ENCODE measurements around the gene ACTN4.

ACTN4 gene

DNA sequence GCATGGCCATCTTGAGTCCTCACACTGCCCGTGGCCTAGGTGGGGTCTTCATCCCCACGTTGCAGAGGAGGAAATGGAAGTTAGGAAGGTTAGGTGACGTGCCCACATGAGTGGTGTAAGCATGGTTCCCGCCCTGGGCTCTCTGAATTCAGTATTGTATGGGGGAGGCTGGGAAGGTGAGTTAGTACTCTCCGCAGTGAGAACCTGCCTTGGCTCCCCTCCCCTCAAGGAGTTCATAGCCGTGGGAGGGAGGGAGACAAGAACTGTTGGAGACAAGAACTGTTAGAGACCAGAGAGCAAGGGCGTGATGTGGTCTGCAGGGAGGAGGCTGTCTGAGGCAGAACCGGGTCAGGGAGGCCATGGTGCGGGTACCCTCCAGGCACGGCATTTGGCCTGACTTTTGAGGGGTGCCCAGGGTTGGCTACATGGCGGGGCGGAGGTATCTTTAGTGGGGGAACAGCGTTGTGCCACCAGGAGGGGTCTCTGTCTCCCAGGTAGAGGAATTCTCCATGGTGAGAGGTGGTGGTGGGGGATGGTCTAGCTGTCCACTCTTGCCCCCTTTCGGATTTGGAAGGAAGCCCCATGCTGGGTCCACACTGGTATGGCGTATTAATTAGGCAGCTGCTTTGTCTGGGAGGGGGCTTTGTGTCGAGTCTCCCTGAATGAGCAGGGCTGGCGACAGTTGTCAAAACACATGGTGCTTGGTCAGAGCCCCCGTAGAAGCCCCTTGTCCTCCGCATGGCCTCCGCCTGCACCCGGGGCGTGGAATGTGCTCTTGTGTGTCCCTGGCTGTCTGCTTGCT is 51.0 kb downstream of the ACTN4 start:
- no peak for DNase-seq

DNA sequence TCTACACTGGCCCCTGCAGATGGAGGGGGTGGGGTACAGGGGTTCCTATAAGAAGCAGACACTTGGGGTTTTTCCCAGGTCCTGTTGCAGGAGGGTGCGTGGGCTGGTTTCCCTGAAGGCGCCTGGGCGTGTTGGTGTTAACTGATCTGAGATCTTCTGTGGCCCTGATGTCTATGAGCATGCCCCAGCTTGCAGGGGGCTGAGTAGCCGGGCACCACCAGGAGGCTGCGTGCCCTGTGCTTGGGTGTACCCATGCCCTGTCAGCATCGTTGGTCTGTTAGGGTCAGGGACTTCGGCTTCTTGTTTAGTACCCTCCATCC is 51.5 kb downstream of the ACTN4 start:
- no peak for DNase-seq

DNA sequence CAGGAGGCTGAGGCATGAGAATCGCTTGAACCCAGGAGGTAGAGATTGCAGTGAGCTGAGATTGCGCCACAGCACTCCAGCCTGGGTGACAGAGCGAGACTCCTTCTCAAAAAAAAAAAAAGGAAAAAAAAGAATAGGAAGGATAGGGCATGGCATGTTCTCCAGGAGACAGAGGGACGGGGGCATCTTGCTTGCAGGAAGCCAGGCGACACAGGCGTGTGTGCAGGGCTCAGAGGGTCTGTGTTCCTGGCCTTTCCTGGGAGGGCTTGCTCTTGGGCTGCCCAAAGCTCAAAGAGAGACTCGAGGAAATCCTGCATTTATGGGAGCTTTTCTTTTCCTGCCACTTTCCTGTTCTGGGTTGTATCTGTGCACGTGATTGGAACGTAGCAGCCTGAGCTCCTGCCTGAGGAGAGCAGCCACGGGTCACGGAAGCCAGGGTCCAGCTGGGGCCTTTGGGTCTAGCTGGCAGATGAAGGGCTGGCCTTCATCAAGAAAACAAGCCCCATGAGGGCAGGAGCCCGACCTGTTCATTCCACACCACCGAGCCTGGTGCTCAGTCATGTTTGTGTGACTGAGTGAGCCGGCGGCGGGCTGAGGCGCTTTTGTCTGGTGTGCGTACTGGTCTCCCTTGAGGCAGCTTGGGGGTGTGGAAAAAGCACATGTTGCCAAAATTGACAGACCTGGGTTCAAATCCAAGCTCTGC is 52.3 kb downstream of the ACTN4 start:
- no peak for DNase-seq

DNA sequence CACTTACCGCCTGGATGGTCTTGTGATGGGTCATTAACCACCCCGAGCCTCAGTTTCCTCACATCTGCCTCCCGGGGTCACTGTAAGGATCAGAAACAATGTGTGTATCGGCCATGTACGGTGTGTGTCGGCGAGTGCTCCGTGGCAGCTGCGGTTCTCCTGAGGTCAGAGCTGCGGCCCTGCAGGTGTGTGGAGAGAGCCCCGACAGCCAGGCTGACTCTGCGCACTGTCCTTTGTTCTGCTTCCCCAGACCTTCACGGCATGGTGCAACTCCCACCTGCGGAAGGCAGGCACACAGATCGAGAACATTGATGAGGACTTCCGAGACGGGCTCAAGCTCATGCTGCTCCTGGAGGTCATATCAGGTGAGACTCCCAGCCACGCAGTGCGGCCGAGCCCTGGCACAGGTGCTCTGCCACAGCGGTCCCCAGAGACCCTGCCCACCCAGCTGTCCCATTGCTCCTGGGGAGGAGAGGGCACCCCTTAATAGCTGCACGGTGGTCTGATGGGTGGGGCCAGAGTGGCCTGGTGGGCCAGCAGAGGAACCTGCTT is 53.0 kb downstream of the ACTN4 start:
- no peak for DNase-seq

DNA sequence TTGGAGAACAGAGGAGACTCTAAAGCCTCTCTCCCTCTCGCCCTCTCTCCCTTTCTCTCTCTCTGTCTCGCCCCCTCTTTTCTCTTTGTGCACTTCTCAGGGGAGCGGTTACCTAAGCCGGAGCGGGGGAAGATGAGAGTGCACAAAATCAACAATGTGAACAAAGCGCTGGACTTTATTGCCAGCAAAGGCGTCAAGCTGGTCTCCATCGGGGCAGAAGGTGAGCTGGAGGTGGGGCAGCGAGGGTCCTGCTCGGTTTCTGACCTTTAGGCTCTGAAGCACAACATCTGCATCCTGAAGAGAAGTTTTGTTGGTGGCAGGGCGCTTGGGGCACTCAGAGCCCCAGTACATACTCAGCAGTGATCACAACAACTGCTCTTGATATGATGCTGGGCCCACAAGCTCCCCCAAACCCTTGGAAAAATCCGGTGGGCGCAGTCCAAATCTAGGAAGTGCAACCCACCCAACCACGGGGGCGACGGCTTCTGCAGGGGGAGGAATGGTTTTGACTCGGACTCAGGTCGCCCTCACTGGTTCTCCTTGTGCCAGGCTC is 53.5 kb downstream of the ACTN4 start:
- DNase-seq, result no peak

DNA sequence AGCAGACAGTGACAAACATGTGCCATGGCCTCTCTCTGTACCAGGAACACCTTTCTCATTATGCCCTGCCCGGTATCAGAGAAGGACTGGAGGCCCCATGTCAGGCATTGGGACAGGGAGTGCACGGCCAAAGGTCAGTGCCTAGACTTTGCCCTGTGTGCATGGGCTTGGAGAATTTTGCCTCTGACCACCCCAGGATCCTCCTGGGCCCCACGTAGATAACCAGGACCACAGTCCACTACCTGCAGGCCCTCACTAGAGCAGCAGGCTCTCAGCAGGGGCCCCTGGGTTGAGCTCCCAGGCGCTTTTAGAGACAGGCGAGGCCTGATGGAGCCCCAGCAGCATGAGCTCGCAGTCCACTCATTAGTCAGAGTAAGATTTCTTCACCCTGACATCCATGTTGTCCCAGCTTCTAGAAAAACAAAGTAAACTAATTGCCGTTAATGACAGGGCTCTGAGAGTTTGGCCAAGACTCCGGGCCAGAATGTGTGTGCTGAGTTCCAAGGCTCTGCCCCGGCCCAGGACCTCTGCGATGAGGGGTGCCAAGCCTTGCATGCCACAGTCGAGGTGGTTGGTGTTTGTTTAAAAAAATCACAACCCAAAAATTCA is 54.1 kb downstream of the ACTN4 start:
- DNase-seq, result no peak

DNA sequence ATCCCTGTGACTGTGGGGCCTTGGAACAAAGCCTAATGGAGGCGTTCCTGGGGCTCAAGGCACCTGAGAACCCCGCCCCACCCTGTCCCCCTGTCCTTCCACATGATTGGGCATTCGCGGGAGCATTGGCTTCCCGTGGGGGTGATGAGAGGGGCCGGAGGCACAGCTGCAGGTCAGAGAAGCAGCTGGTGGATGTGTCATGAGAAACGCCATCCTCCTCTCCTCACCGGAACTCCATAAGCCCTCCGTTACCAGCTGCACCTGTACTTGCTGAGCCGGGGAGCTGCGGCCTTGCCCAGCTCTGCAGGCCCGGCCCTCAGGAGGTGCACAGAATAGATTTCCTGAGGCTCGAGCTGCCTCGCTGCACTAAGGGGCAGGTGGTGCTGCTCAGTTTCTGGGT is 54.8 kb downstream of the ACTN4 start:
- no peak for DNase-seq

DNA sequence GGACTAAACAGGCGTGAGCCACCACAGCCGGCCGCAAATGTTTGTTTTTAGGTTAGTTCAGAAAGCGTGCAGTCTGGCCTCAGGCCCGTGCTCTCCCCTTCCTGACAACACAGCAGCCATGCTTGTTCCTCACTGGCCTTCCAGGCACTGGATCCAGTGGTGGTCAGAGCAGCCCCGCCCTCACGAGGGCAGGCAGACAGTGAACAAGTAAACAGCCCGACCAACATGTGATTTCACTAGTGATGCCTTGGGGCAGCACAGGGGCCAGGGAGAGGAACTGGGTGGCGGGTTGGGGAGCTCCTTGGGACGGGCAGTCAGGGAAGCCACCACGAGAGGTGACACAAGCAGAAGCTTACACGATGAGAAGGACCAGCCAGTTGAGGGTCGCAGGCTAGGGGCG is 56.1 kb downstream of the ACTN4 start:
- no peak for DNase-seq

DNA sequence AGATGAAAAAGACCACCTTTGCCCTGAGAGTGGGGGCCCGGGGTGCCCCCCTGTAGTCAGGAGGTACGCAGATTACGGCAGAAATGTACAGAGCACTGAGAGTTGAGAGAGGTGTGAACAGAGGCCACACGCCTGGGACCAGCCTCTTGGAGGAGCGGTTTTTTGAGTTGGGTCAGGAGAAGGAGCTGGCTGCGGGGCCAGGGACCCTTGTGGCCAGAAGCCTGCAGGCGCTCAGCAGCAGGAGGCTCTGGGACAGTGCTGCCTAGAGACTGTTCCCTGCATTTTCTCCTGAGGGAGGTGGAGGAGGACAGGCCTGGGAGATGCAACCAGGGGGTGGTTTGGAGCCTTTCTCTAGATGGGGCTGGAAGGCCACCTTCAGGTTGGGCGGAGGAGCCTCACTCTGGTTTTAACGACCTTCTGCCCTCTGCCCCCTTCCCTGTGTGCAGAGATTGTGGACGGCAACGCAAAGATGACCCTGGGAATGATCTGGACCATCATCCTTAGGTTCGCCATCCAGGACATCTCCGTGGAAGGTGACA is 57.1 kb downstream of the ACTN4 start:
- no peak for DNase-seq

DNA sequence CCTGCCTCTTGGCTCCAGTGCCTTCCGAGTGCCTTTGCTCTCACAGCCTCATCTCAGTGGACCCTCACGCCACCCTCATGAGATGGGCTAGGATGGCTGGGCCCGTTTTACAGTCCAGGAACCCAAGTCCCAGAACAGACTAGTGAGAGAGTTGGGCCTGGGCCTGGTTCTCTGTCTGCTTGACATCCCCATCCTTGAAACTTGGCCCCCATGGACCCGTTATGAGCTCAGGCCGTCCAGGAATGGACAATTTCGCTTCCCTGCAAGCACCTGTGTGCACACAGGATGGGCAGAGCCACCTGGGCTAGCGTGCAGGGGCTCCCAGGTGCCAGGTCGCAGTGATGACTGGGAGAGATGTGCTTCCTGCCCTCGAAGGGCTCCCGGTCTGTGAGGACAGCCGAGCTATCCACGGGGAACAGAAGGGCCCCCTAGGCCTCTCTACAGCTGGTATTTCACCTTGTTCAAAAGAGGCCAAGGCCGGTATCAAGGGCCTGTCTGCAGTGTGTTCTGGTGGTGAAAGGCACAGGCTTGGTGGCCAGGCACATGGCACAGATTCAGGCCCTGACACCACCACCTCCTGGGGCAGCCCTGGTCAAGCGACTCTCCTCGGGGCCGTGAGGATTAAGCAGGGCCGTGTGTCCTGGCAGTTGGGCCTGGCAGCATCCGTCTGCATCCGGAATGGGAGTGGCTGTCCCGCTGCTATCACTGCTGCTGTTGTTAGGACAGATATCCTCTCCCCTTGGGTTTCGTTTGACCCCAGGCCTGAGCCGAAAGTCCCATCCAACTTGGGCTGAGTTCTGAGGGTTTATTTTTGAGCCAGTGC is 58.0 kb downstream of the ACTN4 start:
- DNase-seq, result no peak

DNA sequence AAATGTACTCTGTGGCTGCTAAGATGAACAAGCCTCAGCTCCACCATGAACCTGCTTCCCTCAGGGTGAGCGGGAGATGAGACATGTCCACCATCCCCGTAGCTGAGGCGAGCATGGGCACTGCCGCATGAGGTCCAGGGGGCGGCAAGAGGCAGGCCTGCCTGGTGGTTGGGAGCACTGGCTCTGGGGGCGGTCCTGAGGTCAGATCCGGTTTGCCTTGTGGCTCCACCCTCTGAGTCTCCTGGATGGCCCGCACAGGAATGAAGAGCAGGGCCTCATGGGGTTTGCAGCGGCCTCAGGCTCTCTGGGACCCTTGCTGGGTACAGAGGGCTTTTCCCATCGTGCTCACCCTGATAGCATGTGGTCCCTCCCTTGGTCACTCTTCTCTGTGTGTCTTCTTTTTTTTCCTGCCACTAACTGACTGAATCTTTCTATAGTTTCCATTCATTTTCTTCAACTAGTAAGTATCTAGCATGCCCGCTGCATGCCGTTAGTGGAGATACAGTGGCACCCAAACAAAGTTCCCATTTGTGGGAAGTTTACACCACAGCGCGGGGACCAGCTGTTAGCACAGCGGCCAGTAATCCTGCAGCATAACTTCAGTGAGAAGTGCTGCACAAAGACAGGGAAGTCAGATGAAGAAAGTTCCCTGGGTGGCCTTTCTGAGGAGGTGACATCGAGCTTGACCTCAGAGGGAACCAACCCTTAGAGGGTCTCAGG is 59.5 kb downstream of the ACTN4 start:
- no peak for DNase-seq

DNA sequence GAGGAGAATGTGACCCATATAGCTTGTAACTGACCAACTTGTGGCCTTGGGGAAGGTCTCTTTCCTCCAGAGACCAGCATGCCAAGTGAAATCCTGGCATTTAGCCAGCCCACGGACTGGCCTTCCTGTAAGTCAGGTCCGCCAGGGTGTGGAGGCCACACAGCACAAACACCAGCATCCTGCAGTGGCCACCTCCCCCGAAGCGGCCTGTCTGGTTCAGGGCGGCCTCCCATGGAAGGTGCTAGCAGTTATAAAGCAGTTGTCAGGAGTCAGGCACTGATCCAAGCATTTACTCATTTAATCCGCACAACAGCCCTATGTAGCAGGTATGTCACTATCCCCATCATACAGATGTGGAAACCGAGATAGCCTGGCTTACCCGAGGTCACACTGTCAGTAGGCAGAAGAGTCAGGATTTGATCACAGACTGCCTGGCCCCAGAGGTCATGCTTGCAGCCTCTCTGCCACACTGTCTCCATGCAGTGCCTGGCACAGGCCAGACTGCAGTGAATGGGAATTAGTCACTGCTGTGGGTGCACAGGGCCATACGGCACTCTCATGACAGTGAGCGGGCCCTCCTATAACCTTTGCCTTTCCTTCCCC is 60.2 kb downstream of the ACTN4 start:
- DNase-seq, result no peak

DNA sequence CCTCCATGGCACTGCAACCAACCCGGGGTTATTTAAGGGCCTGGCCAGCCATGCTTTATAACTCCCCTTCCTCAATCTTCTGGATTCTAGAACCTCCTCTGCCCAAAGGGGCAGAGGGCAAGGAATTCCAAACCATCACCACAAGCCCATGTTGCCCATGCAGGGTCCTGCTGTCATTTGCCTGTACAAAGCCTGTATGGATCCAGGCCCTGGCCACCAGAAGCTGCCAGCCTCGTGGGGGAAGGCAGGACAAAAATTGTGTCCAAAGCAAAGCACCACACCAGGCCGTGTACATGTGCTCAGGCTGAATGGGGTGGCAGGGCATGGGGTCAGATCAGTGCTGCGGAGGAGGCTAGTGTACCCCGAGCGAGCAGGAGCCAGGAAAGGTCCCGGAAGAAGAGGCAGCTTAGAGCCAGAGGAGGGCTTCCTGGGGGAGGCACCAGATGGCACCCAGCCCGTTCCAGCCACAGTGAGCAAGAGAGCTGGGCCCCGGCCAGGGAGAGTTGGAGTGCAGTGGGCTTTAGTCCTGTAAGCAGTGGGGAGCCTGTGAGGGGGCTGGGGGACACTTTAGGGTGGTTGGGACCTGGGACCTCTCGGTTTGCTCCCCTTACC is 61.1 kb downstream of the ACTN4 start:
- DNase-seq, result no peak

DNA sequence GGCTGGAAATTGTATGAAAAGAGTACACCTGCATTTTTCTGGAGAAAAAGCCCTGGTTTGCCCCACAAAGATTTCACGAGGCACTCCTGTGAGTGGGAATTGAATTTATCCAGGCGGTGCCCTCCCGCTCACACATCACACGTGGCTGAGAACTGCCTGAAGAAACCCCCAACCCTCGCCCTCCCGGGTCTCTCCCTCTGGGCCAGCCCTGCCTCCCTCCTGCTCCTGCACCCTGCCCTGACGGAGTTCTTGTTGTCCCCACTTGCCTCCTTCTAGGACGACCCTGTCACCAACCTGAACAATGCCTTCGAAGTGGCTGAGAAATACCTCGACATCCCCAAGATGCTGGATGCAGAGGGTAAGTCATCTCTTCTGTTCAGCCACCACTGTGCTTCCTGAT is 61.7 kb downstream of the ACTN4 start:
- DNase-seq, result no peak

DNA sequence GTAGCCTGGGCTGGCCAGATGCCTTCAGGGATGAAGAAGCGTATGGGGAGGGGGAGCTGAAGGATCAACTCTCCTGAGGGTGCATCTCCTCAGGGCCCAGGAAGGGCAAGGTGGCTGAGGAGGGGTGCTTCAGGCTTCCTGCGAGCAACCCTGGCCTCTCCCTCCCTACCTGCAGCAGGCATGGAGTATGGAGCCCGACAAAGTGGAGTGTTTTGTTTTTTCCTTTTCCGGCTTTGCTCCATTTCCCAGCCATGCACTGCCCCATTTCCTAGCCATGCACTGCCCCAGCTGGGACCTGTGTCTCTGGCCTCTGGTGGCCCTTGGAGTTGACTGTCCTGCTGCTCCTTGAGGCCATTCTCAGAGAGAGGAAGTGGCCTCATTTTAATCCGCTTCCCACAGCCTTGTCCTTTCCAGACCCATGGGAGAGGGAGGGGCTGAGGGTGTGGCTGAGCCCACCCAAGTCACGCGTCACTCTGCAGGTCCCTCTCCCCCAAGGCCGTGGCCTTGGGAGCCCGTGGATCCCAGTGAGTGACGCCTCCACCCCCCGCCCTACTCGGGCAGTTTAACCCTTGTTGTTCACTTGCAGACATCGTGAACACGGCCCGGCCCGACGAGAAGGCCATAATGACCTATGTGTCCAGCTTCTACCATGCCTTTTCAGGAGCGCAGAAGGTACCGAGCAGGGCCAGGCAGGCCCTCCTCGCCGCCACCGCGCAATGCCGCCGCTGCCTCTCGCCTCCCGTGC is 62.4 kb downstream of the ACTN4 start:
- no peak for DNase-seq

DNA sequence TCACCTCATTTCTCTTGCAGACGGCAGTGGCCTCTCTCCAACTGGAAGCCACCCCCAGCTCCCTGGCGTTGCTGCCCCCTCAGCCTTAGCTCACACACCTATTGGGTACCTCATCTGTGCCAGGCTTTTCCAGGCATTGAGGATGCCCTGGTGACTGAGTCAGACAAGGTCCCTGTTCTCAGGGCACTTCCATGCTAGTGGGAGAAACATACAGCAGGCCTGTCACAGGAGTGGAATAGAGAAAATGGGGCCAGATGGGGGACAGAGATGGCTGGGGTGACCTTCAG is 62.9 kb downstream of the ACTN4 start:
- no peak for DNase-seq

DNA sequence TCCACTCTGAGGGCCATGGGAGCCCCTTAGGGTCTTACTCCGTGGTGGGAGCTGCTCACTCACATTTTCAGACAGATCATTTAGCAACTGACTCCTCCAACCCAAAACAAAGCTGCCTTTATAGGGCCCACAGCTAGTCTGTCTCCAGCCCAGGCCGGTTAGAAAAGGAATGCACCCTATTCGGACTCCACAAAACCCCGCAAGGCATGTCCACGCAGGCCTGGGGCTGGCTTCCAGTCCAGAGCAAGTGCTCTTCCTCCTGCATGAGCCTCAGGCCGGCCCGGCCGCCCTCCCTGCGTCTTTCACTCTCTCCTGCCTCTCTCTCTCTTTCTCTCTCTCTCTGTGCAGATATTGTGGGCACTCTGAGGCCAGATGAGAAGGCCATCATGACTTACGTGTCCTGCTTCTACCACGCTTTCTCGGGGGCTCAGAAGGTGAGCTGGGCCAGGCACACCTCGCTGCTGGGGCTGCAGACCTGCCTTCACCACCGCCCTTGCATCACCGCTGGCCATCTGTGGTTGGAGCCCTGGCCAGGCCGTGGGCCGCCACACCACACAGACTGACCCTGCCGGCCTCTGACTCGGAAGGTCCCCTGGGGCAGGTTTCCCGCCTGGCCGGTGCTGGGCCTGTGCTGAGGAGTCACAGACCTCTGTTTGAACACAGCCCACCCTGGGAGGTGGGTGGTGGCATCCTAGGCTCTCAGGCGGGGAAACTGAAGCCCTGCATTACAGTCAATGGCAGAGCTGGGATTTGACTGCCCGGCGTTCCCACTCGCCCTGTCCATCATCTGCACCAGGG is 63.7 kb downstream of the ACTN4 start:
- no peak for DNase-seq

DNA sequence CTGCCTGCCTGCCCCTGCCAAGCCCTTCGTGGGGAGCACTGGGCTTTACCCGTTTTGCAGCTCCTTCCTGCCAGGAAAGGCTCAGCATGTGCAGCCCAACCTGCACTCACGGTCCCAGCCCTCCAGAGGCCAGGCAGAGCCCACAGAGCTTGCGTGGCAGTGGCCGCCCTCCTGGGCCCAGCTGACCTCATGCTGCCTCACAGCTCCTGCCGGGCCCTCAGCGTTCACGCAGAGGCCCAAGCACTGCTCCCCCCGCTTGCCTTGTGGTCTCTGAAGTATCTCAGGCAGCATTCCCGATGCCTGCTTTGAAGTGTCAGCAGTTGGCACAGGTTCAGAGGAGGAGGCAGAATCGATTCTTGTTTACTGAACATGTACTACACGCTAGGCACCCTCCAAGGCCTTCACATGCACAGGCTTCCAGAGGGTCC is 64.3 kb downstream of the ACTN4 start:
- DNase-seq, result no peak

DNA sequence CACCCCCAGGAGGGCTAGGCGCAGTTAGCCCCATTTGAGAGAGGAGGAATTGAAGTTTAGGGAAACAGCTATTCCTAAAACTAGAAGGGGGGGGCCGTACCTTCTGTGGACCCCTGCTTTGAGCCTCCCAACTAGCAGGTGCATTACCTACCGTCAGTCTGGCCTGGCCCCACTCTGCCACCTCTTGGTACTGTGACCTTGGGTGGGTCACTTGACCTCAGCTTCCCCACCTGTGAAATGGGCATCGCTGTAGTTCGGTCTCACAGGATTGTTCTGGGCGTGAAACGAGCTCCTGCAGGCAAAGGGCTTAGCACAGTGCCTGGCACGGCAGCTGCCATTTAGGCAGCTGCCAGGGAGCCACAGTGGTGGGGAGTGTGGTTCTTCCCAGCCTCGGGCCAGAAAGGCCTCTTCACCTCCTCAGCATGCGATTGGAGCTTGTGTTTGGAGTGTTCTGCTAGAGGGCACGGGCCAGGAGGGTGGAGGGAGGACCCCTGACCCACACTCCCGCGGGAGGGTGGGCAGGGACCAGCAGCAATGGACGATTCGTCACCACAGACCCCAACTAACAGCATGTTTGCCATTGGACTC is 64.8 kb downstream of the ACTN4 start:
- no peak for DNase-seq
